GM19043 (cell line): ENCODE measurements around the gene MACROD2.

Experiments used
- ATAC-seq: cut with Tn5 transposase; IDR thresholded peaks from one replicate; pipeline ENCODE4 v1.9.1; 2021; ENCODE audit warnings: low read depth; ENCODE audit not compliant: unreplicated experiment

MACROD2 gene

DNA sequence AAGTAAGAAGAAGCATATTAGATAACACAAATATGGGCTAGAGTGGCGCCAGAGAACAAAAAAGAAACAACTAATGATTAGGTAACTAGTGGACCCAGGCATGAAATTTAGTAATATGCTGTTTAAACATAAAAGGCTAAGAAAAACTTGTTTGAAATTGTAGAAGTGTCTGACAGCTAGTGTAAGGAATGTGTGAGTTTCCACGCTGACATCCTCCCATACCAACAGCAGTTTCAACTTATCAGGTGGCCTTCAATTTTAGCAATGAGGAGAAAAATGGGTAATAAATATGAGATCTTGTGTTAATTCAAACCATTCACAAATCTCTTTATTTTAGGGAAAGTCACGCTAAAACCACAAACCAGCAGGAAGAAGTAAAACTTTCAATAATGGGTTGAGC lies 782.3 kb downstream of the MACROD2 start:
- ATAC-seq = no peak

DNA sequence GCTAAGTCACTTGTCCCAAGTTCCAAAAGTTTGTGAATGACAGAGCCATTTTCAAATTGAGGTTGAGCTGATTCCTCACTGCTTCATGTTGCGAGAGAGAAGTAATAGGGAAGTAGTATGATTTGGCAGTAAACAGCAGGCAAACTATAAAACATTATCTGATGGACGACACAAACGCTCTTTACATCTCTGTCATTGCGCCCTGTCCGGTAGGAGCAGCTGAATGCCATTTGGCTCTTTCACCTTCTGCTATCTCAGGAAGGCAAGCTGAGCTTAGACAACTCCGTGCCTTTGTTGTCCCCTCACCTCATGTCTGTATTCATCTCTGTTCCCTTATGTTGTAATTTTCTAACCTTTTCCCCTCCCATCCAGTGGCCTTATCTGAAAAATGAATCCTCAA lies 782.8 kb downstream of the MACROD2 start:
- no peak for ATAC-seq

DNA sequence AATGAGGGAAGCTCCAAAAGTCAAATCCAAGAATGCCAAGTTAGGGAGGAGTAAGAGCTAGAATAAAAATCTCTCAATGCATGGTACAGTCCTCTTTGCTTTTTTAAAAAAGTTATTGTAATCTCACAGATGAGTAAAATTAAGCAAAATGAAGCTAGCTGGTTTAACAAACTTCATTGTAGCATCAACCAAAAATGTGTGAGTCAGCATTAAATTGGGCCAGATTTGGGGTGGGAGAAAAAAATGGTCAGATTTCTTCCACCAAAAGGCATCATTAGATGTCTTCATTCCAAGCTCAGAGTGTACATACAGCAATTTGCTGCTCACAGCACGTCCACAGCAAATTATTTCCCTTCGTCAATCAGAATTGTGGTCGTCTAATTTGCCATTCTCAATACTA lies 783.6 kb downstream of the MACROD2 start:
- ATAC-seq = no peak

DNA sequence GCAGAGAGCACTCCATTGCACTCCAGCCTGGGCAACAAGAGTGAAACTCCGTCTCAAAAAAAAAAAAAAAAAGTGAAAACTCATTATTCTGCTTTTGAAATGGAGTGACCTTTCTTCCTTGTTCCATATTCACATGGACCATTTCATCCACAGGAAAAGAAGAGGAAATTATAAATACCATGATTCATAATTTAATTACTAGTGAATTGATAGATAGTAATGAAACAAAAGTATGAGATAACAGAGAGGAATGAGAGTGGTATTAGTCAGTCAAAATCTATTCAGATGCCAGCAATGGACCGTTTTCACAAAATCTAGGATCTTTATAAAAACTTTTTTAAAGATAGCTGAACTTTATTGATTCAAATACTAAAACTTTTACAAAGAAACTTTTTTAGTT lies 785.2 kb downstream of the MACROD2 start:
- ATAC-seq = no peak

DNA sequence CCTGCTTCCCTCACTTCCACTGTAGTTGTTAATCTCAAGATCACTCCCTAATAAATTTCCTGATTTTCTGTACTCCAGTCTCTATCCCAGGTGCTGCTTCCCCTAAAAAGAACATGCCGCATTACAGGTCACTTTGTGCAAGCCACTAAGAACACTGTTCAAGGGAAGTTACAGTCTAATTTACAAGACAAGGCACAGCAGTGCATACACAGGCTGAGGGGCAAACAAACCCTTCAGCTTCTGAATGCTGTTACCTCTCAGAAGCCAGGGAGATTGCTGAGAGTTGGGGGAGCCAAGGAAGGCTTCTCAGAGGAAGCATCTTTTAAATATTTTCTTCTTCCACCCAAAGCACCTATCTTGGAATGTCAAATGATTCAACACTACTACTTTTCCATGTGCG lies 787.4 kb downstream of the MACROD2 start:
- no peak for ATAC-seq

DNA sequence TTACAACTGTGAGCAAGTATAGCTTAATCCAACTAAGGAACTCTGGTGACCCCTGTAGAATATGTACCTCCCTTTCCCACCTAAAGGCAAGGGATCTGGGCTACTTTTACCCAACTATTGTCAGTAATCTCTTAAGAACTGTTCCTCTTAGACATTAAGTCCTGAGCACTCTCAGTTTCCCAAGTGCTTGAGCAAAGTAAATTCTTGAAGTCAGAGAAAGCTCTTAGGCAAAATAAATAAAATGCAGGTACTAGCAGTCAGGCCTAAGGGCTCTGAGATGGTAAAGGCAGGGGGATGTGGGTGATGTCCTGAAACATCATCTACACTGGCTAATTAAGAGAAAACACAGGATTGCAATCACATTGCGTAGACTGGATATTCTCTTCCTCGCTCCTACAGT lies 788.5 kb downstream of the MACROD2 start:
- no peak for ATAC-seq

DNA sequence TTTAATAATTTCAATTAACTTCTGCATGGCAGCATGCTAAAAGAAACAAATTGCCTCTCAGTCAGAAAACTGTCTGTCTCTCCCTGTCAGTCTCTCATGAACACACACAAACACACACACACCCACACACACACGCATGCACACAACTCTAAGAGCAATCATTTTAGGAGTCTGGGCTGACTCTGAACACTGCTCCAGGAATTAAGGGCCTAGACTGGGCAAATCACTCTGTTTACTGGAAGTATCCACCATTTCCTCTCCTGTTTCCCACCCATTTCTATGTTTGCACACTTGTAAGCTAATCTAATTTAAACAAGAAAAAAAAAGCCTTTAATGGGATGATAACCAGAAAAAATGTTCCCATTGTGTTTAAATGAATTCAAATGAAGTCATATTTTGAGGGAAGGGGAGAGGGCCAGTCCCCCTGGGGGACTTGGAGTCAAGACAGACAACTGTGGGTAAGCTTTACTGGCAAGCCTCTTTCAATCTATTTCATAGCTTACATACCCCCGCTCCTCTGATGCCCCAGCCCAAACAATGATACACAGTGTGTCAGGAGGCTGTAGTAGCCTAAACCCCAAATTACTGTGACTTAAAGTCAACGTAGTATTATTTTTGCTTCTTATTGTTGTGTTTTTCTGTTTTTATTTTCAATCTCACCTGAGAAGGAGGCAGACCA lies 789.9 kb downstream of the MACROD2 start:
- ATAC-seq = no peak

DNA sequence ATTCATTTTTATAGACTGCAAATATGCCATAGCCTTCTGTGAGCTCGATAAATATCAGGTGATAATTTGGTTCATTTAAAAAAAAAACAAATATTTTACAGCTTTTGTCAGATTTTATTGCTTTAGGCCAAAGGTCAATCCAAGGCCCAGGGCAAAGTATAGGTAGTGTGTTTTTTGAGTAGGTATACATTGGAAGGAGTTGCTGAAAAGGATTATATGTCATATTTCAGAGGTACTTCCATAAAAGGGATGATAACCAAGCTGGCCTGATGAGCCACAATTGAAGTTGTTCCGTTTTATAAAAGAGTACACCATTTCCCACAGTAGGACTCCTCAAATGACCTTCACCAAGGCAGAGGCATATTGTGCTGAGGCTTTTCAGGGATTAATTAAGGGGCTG lies 794.9 kb downstream of the MACROD2 start:
- ATAC-seq = no peak

DNA sequence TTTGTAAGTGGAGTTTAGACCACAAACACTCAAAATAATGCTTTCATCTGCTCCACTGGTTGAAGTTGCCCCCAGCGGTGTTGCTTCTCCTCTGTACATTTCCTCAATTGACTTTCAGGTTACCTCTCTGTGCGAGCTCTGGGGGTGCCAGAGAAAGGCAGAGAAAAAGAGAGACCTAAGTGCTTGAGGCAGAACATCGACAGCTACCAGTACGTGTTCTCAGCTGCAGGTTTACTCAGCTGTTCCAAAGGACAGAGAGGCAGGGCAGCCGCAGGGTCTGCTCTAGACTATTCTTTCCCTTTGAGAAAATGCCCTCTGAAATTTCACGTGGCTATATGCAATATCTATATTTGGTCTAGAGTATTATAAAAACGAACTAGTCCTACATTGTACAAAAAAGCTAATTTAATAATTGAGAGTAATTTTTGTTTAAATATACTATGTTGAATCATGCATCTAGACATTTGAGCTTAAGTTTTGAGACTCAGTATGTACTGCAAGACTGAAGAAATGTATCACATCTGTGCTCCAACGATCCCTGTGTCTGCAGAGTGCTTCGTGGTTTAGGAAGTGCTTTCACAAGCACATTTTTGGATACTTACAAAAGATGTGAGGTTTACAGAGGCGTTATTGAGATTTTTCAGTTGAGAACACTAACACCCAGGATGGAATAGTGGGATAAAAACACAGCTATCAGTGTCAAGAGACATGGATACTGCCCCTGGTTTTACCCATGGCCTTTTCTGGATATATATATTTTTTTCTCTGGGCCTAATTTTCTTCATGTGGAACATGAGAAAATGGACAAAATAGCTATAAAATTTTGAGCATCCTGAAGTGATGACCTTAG lies 795.7 kb downstream of the MACROD2 start:
- no peak for ATAC-seq

DNA sequence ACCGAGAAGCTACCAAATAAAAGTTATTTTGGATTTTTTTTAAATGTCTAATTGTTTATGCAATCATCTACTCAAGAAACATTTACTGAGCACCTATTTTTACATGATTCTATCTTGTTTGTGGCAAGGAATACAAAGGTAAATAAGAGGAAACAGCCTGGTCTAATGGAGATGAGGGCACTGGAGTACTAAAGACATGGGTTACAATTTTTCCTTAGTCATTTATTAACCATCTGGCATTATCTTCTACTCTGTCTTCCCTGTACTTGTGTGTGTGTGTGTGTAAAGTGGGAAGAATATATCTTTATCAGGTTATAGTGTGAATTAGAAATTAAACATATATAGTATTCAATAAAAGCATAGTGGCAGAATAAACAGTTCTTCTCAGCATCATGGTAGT lies 797.6 kb downstream of the MACROD2 start:
- ATAC-seq = no peak

DNA sequence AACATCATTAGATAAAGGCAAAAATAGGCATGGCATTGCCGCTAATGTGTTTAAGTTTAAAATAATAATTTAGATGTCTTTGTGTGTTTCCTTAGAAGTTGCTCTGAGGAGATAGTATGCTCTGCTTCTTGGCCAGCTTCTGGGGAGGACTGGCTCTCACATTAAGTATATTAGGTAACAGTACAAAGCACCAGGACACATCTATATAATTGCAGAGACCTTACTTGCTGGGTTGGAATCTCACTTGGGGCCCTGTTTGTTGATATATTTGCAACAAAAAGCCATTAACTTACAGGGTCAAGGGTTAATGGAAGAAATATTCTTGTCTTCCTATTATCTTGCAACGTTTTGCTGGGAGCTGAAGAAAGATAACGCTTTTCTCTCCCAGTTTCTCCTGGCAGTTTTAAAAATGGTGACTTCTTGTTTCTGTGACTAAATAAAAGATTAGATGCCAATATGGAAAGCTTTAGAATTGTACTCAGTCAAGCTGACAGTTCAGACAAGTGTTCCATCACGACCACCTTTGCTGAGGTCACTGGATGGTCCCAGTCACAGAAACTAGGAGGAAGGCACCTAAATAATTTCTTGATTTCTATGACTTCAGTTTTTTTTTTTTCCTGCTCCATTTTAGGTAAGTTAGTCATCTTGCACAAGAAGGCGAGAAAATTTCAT lies 804.4 kb downstream of the MACROD2 start:
- ATAC-seq = no peak

DNA sequence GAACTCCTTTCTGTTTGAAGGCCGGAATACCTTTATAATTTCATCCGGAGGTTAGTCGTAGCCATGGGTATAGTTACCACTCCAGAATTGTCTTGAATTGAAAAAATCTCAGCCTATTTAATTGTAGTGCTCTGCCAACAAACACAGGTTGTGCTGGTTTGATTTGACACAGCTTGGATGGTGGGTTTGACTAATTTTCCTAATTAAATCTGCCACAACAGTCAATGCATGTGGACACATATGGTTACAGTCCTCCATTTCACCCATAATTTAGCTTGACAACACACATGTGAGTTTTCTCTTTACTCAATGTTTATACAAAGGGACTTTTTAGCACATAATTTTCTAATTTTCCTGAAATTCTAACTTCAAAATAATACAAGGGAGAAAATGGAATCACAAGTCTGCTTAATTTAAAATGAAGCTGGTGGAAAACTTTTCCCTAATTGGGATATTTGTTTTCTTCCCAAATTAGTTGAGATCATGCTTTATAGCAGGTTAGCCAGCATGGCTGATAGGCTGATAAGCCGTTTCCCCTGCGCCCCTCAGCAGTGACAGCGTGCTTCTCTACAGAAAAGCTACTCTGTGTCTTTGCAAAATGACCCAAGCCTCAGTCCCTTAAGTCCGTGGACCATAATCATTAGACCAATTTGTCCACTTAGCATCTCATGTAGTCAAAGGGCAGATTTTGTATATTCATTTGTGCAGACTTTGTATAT lies 805.5 kb downstream of the MACROD2 start:
- no peak for ATAC-seq

DNA sequence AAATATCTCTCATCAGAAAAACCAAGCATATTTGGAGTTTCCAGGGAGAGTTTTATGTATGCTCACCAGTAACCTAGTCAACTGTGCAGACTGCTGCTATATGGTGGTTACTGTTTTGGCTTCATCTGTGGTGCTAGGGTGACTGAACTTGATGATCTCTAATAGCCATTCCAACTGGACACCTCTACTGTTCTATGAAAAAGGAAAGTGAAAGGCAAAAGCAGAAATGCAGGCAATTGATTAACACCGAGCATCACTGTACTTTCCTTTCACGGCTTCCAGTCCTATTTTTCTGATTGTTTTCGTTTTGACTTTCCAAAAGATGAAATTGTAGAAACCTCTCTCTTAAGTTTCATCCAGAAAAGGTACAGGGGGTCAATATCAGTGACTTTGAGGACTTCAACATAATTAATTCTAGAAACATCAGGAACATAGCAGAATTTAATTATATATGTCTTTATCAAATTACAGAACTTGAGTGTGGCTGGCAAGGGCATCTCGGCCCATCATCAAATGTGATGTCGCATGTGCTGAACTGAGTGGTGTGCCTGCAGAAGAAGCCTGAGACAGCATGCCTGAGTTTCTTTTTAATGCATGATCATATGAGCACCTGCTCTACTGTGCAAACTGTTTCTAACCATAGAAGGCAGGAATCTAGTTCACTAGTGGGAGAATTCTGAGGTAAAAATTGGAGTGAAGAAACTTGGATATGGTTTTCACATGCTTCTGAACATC lies 806.4 kb downstream of the MACROD2 start:
- no peak for ATAC-seq

DNA sequence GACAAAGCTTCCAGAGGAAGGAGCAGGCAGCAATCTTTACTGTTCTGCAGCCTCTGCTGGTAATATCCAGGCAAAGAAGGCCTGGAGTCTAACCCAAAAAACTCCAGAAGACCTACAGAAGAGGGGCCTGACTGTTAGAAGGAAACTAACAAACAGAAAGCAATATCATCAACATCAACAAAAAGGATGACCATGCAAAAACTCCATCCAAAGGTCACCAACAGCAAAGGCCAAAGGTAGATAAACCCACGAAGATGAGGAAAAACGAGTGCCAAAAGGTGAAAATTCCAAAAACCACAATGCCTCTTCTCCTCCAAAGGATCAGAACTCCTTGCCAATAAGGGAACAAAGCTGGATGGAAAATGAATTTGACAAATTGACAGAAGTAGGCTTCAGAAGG lies 811.9 kb downstream of the MACROD2 start:
- no peak for ATAC-seq

DNA sequence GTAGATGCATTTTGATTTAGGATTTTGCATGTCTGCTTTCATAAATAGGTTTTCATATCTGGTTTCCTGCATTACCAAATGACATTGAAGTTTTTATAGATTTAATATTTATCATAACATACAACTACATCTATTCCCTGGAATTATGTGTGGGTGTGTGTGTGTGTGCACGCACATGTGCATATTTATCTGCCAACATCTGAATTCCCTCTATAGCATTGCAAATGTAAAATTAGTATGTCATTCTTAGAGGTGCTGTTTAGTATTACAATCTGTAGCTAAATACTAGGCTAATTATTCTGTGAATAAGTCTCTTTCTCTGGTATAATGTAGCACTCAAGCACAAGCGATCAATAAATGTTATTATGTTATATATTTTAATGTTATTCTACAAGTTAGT lies 820.0 kb downstream of the MACROD2 start:
- ATAC-seq = no peak

DNA sequence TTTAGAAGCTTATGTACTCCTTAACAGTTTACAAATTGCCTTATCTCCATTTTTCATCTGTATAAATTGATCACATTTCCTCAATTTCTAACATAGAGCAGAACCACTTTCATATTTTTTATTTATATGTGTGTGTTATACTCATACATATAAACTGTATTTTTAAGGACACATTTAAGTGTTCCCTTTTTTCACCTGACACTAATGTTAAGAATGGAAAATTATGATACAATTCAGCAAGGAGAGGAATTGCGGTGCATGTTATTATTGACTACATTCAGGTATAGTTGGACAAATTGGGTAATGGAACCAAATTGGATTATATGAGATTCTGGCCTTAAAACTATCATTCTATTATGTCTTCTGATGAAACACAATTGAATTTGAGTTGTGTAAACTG lies 821.2 kb downstream of the MACROD2 start:
- no peak for ATAC-seq

DNA sequence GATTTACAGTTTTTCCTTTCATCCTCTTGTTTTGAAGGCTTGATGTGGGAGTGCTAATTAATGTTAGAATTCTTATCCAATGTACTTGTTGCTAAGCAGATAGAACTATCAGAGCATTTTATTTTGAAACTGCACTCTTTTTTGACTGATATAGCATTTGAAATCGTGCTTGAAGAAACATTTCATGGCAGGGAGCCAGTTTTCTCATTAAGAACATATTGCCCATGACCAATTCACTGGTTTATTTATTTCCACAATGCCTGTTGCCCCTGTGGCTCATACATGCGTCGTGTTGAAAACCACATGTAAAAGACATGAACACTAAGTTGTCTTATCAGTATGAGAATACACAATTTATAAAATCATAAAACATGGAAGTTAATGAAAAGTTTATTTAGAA lies 821.8 kb downstream of the MACROD2 start:
- ATAC-seq = no peak

DNA sequence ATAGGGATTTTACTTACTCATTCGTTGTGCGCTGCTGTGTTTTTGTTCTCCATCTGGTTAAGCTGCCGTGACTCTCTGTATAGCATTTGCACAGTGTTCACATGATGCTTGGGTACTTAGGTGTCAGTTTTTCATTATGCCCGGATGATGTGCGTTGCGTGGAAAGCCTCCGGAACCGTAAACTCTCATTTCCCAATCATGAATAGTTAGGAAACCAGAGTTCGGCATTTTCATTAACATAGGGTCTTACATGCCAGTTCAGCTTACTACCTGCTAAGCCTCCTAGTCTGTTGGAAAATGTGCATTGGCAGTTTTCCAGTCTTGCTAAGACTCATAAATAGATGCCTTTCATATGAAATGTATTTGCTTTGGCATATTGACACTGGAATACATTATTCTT lies 825.5 kb downstream of the MACROD2 start:
- ATAC-seq = no peak

DNA sequence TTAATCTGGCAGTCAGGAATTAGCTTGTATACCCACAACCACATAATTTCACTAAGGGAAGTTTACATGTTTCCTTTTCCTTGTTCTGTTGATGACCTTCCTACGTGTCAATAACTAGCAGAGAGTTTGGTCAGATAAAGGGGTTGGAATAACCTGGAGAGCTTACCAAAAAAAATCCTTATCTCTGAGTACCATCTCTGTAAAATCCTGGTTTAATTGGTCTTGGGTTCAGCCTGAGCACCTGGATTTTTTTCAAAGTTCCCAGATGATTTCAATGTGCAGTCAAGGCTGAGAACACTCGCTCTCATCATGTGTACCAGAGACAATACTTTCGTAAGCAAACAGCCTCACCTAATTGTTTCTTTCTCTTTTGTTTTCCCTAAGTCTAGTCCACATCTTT lies 825.9 kb downstream of the MACROD2 start:
- no peak for ATAC-seq

DNA sequence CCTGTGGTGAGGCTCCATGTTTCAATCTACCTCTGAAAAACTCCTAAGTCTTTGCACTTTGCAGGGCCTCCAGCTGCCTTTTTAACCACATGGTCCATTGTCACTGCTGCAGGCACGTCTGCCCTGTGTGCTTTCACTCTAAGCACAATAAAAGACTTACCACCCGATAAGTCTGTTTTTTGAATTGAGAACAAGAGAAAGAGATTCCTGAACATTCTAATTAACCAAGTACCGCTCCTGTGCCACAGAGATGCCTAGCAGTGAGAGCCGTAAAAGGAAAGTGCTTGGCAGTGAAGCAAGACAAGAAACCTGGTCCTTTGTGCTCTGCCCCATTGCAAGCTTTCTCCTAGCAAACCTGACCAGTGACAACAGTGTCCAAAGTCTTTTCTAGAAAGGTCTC lies 829.7 kb downstream of the MACROD2 start:
- ATAC-seq = no peak
